Hair follicular keratinocyte (primary cell): ENCODE results near the gene OGN. TPM values are rescaled to one million over a fixed set of nuclear protein-coding genes. Genes with fewer than 3 reads are reported as not detected.

Experiments
- total RNA-seq: library from RNA; depleted of rRNA; stranded (reverse); fragments of >200 nt; gene quantifications from 2 replicates; pipeline ENCODE4 v1.2.3, GENCODE V29; 2015

OGN gene, protein sequence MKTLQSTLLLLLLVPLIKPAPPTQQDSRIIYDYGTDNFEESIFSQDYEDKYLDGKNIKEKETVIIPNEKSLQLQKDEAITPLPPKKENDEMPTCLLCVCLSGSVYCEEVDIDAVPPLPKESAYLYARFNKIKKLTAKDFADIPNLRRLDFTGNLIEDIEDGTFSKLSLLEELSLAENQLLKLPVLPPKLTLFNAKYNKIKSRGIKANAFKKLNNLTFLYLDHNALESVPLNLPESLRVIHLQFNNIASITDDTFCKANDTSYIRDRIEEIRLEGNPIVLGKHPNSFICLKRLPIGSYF
- total RNA-seq, result not detected in 2 replicates

DNA sequence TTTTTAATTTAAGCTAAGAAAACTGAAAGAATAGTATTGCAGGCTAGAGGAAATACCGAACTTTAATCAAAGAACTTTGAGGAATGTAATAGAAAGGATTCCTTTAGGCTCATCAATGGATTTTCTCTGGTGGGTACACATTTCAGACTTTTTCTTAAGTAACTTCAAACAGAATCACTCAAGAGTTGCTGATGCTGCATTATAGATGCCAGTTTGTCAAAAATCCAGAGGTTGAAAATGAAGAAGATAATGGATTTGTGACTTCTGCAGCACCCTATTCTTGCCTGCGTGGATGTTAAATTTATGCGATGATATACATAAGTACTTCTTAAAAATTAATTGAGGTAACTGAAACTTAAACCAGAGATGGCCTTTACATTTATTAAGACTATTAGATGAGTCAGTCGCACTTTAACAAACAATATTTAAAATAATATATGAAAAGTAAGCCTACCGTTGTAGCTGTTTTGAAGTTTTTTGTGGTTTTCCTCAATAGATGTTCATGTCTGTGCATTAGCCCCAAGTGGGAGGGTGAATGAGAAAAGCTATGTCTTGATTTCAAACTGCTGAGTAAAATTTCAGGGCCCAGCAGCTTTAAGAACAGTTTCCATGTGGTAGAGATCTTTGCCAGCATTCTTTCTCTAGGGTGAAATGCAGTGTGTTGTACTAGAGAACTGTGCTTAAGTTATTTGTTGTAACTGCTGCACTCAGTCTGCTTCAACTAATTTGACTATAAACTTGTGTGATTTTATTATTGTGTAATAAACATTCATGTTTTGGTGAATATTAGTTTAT, at the start of gene OGN:
Gene OGN, minus strand, starts transcription at position 537 of the 795 bp plus-strand sequence. CDS start 1,171 bp downstream, outside the sequence.

DNA sequence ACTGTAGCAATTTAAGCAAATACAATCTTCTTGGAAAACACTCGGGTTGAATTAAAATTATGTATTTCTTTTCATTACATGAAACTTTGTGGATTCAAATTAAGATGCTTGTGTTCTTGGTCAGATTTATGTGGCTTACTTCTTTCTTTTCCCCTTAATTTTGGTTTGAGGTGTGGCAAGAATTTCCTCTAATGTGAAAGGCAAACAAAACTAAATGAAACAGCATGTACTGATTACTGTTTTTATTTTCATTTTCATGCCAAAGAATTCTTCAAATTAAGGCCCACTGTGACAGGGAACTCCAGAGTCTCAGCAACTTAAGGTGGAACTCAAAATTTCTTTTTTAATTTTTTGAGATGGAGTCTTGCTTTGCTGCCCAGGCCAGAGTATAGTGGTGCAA, 20.0 kb upstream of the OGN start, which contains the start of gene OMD:
Gene OMD, minus strand, starts transcription at position 132 of the 400 bp plus-strand sequence. CDS start 6,913 bp downstream, outside the sequence.

Other genes with a start within 250 kb of the OGN start
- 162 and 224 TPM in 2 replicates for gene IARS1, start 110.9 kb downstream of the OGN start, total RNA-seq
- gene NOL8, start 79.2 kb downstream of the OGN start, total RNA-seq, result 20.6 and 22.7 TPM in 2 replicates
- gene CENPP, start 78.6 kb downstream of the OGN start, total RNA-seq, result 3.9 and 8.6 TPM in 2 replicates
- gene OMD, start 19.9 kb upstream of the OGN start, total RNA-seq, result not detected in 2 replicates
- 0.08 TPM in 1 of 2 replicates, not detected in the other for gene ASPN, start 77.9 kb upstream of the OGN start, total RNA-seq
- gene ECM2, start 131.4 kb upstream of the OGN start, total RNA-seq, result 0.62 and 0.84 TPM in 2 replicates